ENCODE data around the gene HLA-DQB2.
"Not testable (repeated sequence)": the region's sequence is repeated elsewhere in the genome, so short reads cannot be mapped to it uniquely, and the experiment has no call there.

The HLA-DQB2 gene

DNA sequence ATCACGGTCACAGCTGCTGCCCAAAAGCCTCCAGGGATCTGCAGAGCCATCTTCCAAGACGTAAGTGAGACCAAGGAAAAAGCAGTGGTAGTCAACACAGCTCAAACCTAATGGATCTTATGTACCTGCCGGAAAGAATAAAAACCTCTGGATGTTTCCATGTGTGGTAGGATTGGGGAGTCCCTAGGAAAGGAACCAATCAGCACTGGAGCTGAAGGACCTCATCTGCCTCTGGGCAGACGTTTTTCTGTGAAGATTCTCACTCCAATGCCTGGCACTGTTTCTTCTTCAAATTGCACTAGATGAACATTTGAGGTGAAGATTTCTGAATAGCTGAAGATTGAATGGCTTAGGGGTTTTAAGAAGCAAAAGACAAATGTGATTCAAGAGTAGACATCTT, at the start of gene HLA-DQB2:
HLA-DQB2 (minus strand) TSS at position 112 of the 400 bp plus-strand sequence; CDS start at position 50, 62 bp downstream.
- FAIRE-seq, result no peak

DNA sequence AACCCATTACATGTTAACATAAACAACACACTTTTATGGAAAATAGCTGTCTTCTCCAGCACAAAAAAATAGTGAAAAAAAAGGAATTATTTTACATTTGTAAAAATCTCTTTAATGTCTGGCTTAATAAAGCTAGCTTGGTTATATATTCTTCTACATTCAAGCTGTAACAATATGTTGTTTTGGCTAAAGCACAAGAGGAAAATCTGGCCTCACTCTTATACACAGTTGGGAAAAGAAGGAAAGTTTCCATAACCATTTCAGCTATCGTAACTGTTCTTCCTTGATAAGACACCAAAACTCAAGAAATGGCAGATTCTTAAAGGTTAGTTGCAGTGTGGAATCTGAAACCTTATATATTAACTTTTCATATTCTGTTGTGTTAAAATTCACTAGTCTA, 45.8 kb upstream of the HLA-DQB2 start:
- peak; percentile 39 for FAIRE-seq

DNA sequence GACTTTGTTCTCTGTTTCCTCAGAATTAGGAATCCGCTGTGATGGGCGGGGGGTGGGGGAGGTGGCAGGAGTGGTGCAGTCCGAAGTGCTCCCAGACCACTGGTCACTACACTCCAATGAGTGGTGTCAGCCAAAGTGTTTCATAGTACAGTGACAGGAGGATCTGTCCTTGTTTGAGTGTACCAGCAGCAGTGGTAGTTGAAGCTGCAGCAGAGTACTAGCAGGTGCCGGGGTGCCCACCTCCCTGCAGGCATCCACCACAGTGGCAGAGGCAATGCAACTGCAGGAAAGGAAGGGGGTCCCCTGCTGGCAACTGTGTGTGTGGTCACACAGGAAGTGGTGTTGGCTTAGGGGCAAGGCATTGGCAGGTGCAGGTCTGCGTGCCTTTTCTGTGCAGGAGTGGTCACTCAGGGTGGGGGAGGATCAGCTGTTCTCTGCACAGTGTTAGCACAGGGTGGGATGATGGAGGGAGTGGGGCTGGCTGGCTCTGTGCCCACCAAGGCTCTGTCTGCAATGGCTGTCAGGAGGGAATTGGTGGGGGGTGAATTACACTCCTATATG, 43.8 kb upstream of the HLA-DQB2 start:
- no peak for FAIRE-seq

DNA sequence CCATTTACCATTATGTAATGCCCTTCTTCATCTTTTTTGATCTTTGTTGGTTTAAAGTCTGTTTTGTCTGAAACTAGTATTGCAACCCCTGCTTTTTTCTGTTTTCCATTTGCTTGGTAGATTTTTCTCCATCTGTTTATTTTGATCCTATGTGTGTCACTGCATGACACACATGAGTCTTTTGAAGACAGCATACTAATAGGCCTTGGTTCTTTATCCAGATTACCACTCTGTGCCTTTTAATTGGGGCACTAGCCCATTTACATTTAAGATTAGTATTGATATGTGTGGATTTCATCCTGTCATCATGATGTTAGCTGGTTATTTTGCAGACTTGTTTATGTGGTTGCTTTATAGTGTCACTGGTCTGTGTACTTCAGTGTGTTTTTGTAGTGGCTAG, 42.1 kb upstream of the HLA-DQB2 start:
- not testable (repeated sequence) for FAIRE-seq

DNA sequence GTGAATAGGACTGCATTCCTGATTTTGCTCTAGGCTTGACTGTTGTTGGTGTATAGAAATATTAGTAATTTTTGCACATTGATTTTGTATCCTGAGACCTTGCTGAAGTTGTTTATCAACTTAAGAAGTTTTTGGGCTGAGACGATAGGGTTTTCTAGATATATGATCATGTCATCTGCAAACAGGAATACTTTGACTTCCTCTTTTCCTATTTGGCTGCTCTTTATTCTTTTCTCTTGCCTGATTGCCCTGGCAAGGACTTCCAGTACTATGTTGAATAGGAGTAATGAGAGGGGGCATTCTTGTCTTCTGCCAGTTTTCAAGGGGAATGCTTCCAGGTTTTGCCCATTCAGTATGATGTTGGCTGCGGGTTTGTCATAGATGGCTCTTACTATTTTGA, 40.1 kb upstream of the HLA-DQB2 start:
- no peak for FAIRE-seq

DNA sequence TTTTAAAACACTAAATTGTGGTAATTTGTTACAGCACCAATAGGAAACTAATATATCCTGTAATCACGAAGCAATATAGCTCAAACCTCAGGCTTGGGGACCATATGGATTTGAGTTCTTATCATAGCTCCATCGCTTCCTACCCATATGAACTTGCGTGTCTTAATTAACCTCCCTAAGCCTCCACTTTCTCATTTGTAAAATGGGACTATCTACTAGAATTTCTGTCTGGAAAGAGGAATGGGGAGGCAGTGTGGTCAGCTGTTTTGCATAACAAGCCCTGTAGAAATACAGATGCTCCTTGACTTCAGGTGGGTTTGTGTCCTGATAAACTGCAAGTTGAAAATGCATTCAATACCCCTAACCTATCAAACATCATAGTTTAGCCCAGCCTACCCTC, 36.4 kb upstream of the HLA-DQB2 start:
- no peak for FAIRE-seq

DNA sequence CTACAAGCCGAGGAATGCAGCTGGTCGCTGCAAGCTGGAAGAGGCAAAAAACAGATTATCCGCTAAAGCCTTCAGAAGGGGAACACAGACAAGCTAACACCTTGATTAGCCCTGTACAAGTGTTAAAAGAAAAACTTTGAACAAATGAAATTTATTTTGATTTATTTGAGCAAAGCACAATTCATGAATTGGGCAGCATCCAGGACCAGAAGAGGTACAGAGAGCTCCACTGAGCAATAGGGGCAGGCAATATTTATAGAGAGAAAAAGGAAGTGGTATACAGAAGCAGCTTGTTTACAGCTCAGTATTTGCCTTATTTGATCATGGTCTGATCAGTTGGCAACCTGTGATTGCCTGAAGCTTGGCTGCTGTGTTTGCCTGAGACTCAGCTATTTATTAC, 35.8 kb upstream of the HLA-DQB2 start:
- FAIRE-seq, result no peak

DNA sequence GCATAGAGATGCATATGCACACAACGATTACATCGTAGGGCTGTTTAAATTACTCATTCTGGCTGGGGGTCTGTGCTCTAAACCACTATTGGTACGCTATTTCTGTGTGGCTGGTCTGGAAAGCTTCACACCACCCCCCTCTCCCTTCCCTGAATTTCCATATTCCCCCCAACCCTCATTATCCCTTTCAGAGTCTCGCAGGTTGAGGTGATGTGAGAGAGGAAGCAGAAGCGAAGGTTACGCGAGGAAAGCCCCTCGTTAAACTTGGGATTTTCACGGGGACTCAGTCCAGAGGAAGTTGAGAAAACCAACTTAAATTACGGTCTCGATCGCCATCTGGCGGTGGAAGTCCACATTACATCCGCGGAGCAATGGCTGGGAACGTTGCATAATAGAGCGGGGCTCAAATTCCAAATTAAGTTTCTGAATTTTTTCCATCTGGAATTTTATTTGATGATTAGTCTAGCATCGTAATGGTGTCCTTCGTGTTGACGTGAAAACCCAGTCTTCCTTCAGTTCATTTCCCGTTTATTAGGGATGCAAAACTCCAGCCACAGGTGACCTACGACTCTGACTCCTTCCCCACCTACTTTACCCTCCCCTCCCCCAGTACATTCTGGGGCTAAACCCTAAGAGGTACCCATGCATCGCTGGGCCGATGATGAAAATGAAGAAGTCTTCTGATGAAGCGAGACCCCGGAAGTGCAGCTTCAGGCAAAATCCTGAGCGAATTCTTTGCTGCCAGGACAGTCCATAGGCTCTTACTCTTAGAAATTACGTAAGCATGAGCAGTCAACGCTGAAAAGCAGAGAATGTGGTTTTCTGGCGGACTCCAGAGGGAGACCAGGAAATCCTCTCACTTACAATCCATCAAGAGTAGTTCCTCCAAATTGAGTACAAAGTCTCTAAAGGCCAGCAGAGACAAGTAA, 33.8 kb upstream of the HLA-DQB2 start:
- peak; percentile 92 for FAIRE-seq

DNA sequence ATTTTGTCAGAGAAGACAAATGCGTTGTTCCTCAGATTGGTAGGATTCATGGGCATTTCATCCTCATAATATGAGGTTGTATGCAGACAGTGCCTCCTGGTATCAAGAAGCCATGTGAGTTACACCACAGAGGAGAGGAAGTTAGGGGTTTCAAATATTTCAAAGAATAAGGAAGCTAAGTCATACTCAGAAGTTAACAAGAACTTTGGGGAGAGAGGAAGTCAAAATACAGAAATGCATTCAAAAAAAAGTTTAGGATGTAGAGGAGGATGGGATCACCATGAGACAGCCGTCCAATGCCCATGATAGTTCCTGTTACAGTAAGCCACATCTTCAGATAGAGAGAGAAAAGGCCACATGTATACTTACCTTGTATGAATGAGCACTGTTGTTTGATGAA, 31.2 kb upstream of the HLA-DQB2 start:
- no peak for FAIRE-seq

DNA sequence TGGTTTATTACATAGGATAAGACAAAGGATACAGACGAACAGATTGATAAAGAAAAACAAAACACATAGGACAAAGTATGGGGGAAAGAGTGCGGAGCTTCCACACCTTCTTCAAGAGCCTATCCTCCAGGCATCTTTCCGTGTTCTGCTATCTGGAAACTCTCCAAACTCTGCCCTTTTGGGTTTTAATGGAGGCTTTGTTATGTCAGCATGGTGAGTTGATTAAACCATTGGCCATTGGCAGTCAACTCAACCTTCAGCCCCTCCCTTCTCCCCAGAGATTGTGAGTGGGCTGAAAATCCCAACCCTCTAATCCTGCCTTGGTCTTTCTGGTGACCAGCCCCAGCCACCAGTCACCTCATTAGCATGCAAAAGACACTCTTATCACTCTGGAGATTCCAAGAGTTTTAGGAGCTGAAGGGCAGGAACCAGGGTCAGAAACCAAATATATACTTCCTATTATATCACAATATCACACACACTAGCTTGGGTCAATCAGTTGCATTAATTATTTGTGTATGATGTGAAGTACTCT, 29.6 kb upstream of the HLA-DQB2 start:
- no peak for FAIRE-seq

DNA sequence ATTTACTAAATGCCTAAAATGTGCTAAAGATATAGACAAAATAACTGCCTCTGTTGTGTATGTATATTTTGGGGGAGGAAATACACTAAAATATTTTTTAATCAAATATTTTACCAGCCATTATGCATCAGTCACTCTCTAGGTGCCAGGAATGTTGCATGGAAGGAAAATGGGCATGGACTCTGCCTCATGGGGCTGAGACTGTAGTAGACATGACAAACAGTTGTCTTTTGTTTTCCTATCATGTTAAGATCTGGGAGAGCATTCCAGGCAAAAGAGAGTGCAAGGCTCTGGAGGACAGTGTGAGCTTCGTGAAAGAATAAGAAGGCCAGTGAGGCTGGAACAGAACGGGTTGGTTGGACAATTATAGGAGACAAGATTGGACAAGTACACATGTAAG, 27.0 kb upstream of the HLA-DQB2 start:
- no peak for FAIRE-seq

DNA sequence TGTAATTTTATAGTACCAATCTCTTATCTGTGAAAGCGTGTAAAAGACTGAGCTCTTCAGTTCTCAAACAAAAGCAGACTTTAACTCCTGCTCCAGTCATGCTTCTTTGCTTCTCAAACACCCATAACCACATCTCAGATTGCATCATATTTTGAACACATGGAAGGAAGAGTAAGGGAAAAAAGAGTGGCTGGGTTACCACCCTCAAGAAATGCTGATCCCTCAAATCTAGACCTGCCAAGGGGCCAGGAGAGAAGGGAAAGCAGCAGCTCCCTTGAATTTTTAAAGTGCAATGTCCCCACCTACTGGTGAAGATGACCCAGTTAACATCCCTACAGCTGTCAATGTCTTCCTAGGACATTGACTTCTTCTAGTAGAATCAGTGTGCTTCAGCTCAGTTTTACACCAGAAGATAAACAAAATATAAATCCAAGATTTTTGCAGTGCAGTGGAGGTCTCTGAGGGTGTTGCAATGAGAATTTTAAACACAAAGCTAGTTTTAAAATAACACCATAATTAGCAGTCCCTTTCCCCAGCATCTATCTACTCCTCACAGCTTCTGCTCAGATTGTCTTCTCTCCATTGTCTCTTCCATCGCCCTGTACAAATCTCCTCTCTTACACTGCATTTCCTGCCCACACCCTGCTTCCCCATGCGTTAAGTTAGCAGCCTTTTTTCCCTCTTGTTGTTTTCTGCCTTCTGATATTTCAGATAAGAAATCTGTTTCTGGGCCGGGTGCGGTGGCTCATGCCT, 22.6 kb upstream of the HLA-DQB2 start:
- peak; percentile 89 for FAIRE-seq

DNA sequence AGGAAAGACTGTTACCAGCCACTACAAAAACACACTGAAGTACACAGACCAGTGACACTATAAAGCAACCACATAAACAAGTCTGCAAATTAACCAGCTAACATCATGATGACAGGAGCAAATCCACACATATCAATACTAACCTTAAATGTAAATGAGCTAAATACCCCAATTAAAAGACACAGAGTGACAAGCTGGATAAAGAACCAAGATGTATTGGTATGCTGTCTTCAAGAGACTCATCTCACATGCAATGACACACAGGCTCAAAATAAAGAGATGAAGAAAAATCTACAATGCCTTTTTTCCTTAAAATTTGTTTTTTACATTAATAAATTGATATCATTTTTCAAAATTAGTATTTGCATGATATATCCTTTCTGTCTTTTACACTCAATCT, 19.6 kb upstream of the HLA-DQB2 start:
- not testable (repeated sequence) for FAIRE-seq

DNA sequence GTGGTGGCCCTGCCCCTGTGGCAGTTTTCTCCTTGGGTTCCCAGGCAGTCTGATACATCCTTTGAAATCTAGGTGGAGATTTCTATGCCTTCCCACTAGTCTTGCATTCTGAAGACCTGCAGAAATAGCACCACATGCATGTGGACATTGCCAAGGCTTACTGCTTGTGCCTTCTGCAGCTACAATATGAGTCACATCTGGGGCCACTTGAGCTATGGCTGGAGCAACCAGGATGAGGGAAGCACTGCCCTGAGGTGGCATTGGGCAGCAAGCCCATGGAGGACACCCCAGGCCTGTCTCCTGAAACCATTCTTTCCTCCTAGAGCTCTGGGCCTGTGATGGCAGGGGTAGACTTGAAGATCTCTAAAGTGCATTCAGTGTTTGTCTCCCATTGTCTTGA, 15.7 kb upstream of the HLA-DQB2 start:
- FAIRE-seq, result no peak

DNA sequence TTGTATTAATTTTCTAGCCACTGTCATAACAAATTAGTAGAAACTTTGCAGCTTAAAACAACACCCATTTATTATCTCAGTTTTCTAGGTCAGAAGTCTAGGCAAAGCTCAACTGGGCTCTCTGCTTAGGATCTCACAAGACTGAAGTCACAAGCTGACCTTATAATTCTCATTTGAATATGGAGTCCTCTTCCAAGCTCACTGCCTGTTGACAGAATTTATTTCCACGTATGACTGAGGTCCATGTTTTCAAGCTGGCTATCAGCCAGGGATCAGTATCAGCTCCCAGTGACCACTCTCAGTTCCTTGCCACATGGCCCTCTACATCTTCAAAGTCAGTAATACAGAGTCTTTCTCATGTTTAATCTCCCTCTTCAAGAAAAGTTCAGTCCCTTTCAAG, 11.7 kb upstream of the HLA-DQB2 start:
- FAIRE-seq, result no peak

DNA sequence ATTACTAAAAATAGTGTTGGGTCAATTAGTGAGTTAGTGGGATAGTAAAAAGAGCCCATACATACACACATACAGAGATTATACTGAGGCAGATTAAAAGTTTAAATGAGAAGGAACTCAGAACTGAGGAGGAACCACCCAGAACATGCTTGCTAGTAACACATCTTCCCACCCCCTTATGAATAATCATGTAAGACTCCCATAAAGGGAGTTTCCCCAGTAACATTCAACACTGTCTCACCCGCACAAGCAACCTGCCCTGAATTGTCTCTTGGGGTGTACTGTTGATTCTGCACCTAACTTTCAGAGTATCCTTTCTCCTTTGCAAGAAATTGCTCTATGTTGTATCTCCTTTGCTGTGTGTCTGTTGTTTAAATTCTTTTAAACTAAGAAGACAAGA, 11.1 kb upstream of the HLA-DQB2 start:
- FAIRE-seq, result no peak

DNA sequence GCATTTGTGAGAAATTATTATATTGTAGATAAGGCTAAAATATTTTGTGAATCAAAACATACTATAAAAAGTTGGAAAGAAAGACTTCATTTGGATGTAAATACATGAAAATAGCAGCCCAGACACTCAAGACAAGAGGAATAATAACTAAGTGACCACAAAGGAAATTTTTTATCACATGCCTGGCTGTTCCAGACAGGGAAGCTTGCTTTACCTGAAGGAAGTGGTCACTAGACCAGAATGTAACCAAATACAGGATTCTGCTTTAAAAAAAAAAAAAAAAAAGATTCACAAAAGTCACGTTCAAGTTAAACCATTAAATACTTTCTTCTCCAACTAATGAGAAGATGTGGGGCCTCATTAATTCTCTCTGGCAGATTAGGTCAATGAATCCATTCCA, 9.3 kb upstream of the HLA-DQB2 start:
- no peak for FAIRE-seq

DNA sequence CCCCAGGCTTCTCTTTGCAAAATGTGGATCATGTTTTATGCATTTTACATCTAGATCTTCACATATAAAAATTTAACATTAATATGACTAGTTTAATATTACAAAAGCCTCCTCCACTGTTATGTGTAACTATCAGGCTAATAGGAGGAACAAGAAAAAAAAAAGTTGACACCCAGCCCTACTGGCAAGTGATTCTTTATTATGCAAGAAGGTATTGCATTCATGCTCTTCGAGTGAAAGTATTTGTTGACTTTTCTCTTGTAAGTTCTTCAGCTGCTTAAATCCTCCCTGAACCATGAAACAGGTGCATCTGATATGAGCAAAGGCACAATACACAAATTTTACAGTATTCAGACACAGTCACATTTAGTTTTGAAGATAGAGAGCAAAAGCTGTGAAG, 716 bp upstream of the HLA-DQB2 start:
- FAIRE-seq, result no peak

DNA sequence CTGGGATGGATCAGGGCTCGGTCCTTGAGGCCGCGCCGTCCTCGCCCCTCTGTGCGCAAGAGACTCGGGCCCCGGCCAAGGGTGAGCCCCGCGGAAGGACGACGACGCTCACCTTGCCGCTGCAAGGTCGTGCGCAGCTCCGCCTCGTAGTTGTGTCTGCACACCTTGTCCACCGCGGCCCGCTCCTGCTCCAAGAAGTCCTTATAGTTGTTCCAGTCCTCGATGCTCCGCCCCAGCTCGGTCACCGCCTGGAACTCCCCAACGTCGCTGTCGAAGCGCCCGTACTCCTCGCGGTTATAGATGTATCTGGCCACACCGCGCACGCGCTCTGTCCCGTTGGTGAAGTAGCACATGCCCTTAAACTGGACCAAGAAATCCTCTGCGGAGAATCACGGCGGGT, 1.8 kb downstream of the HLA-DQB2 start:
- FAIRE-seq, result no peak

DNA sequence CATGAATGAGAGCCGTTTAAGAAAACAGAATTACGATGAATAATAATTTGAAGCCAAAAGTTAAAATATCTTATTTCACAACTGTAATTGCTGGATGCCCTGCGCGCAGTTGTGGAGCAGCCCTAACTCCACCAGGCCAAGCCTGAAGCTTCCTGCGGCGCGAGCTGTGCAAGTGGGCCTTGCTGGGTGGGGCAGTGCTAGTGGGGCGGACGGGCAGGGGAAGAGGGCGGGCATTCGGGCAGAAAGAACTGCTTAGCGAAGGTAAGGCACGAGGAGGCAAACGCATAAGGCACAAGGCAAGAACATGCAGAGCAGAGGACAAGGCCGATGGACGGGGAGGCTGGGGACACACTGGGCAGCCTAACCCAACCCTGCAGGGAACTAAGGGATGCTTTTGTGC, 2.3 kb downstream of the HLA-DQB2 start:
- FAIRE-seq, result no peak

DNA sequence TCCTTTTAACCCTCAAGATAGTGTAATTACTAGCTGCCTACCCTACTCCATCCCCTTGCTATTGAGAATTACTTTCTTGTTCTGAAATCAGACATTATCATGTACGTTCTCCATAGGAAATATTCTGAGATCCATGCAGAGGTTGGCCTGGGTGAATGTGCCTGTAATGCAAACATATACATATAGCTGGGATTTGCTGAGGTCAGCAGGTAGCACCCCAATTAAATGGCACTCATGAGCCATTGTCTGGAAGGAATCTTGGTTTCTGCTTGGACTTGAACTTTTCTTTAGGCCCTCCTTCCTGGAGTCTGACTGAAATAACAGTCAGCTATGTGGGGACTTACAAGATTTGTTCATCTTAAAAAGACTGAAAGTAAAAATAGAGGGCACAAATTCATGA, 3.7 kb downstream of the HLA-DQB2 start:
- no peak for FAIRE-seq

DNA sequence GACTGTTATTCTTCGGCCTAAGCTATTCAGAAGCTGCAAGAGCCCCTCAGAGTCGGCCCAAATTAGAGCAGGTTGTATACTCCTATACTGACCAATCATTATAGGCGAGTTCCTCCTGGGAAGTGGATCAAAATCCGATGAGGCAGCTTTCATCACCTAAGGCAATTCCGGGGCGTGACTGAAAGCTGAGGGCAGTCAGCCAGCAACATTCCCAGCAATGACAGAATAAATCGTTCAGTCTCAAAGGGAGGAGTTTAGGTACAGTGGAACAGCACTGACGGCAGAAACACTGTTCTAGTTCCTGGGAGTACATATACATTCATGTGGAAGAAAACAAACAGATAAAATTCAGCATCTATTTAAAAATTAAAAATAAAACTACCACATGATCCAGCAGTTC, 10.8 kb downstream of the HLA-DQB2 start:
- FAIRE-seq, result no peak

DNA sequence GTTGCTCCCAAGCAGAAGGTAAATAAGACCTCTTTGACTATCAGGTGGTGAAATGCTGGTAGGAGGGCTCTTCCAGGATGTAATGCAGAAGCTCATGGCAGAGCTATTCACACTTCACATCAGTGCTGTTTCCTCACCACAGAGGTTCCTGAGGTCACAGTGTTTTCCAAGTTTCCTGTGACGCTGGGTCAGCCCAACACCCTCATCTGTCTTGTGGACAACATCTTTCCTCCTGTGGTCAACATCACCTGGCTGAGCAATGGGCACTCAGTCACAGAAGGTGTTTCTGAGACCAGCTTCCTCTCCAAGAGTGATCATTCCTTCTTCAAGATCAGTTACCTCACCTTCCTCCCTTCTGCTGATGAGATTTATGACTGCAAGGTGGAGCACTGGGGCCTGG, 17.7 kb downstream of the HLA-DQB2 start:
- FAIRE-seq, result not testable (repeated sequence)

DNA sequence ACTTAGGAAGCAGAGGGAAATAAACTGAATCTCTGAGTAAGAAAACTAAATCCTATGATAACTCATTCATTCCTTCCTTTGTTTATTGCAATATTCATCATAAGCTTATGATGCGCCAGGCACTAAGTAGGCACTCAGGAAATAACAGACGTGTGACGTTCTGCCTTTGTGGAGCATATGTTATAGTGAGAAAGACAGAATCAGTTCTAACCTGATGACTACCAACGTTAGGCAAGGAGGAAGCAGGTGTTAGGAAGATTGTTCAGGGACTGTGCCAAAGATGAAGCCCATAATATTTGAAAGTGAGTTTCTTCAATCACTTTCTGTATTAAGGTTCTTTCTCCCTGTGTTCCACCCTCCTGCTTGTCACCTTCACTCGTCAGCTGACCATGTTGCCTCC, 18.6 kb downstream of the HLA-DQB2 start:
- FAIRE-seq, result no peak

Data from A204.1 (cell line).